ENCODE results near the gene RARB.

Gene RARB

DNA sequence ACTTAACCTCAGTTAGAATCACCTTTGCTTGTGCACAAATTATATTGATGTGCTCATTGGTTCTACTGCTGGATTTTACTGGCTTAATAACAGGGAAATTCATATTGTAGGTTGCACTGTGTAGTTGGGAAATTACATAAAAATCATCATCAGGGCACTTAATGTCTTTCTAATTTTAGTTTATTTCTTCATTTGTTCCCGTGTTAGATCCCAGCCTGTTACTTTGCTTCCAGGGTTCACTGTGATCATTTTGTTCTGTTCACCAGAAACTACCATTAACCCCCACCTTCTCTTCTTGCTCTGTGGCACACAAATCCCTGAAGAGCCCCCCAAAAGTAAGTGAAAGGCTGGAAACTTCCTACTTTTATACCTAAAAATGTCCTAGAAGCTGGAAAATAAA is 80.4 kb downstream of the RARB start:
- DNase-seq (ENCODE audit: low read depth), result no peak

DNA sequence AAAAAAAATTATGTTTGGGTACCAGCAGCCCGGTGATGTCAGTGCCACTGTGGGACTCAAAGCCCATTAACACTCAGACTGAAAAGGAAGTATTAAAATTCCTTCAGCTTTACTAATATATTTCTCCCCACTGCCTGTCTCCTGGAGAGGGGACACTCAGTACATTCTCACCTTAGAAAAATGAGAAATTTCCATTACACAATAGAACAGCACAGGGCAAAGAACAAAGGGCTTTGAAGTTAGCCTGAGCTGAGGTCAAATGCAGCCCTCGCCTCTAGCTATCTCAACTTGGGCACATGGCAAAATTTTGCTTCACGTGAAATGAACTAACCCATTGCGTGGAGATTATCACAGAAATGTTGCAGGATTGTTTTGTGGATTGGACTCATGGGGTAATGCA is 80.8 kb downstream of the RARB start:
- DNase-seq (ENCODE audit: low read depth), result no peak

DNA sequence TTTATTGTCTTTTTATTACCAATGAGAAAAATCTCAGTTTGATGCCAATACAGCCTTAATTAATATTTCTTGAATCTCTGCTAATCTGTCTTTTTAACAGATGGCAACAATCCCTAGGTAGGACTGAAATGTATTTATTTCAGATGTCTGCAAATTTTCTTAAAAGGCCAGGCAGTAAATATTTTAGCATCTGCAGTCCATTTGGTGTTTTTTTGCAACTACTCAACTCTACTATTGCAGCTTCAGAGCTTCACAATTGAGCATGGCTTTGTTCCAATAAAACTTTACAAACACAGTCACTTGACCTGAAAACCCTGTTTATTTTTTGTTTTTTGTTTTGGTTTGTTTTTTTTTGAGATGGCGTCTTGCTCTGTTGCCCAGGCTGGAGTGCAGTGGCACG is 82.7 kb downstream of the RARB start:
- no peak for DNase-seq (ENCODE audit: low read depth)

DNA sequence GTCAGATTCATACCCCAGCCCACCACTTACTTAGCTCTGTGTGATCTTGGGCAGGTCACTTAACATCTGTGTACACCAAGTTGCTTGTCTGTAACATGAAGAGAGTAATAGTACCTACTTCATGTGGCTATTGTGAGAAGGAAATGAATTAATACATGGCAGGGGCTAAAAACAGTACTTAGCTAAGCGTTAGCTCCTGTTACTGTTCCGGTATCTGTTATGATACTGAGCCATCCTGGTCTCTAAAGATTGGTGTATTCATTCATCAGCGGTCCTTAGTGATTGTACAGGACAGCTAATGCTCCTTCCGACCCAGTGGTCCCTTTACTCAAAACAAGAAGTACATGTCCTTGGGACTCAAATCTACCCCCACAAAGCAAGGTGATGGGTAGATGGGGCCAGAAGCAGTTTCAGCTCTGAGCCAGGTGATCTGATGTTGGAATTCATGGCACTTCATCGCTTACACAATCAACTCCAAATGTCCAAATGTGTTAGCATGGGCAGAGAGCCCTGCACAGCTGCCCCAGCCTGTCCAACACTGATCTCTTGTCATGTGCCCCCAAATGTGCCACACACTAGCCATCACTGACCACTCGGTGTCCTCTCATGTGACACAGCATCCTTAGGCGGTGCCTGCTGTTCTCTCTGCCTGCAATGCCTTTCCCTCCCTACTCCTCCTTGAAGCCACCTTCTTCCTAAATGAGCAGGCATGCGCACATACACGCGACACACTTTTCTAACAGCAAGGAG is 84.1 kb downstream of the RARB start:
- DNase-seq (ENCODE audit: low read depth), result no peak

DNA sequence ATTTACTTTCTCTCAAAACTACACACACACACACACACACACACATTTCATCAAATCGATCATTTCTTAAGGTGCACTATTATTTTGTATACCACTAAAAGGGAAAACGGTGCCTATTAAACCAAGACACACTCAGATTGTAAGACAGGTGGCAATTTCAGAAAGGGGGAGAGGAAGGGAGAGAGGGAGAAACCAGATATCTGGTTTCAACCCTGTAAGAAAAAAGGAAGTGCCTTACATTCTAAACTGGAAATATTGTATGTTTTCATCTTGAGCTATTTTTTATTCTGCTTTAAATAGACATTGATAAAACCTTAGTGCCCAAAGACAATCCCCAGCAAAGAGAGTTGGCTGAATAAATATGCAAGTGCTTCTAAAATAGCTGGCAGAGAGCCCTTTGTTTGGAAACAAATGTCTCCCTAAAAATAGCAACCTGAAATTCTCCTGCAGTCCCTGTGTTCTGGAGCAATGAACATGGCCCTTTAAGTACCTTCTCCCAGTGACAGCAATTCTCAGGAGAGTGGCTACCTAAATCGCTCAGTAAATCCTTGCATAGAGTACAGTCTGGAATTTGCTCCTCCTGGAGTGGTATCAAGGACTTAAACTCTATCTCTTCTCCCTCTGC is 85.7 kb downstream of the RARB start:
- DNase-seq (ENCODE audit: low read depth), result no peak

DNA sequence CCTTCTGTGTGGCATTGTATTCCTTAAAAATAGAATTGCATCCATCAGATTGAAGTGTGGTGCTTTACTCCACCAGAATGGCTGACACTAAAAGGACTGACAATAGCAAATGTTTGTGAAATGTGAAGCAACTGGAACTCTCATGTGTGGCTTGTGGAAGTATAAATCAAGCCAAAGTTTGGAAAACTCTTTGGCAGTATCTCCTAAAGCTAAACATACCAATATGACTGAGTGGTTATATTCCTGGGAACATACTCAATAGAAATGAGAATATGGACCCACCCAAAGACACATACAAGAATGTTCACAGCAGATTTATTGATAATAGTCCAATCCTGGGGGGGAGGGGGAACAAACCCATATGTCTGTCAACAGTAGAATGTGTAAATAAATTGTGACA is 87.1 kb downstream of the RARB start:
- no peak for DNase-seq (ENCODE audit: low read depth)

DNA sequence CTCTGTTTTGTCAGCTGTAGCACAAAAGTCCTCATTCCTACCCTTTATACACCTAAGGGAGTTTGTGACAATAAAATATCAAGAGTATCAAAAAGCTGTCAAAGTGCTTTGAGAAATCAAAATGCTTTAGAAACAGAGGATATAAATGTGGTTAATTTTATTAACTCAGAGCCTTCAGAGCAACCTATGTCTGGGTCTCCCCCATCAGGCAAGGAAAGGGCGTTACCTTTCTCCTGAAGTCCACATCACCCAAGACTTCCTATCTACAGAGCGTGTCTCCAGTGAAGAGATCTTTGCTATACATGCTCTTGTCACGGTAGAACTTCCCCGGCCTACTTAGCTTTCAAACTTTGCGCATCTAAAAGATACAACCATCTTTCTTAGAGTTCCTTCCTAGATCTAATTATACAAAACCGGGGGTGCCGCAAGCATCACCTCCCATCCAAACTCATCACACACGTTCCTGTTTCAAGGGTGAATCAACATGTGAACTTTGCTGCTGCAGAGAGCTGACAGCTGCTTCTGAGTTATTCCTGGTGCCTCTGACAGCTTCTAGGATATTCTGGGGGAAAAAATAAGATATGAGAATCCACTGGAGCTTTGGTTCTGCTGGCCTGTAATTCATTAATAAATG is 93.0 kb downstream of the RARB start:
- no peak for DNase-seq (ENCODE audit: low read depth)

DNA sequence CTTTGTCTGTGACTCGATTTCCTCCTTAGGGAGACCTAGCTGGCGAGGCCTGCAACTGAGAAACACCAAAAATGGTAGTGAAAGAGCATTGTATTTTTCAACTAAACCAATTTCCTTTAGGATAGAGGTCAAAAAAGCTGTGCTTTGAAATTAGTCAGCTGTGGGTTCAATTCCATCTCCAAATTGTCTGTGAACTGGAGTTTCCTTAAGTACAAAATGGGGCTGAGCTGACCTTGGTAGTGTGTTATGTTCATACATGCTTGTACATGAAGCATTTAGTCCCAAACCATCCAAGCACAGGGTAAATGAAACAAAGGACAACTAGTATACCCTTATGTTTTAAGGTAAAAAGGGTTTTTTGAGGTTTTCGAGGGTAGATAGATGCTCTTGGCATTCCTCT is 99.3 kb downstream of the RARB start:
- DNase-seq (ENCODE audit: low read depth), result no peak

DNA sequence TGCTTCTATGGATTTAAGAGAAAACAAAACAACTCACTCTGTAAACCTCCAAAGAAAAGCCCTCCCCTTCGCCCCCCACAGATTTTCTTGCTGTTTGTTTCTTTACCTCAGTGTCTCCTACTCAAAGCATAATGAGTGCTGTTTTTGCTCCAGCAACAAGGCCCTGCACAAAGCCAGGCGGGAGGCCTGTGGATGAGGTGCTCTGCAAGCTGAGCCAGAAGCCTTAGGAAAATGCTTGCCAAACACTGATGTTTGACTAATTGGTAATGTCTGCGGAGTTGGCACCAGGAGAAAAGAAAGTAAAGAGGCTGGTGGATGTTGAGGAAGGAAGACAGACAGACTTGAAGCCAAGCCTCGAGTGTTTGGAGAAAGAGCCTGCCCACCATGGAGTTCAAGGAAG is 99.7 kb downstream of the RARB start:
- no peak for DNase-seq (ENCODE audit: low read depth)

DNA sequence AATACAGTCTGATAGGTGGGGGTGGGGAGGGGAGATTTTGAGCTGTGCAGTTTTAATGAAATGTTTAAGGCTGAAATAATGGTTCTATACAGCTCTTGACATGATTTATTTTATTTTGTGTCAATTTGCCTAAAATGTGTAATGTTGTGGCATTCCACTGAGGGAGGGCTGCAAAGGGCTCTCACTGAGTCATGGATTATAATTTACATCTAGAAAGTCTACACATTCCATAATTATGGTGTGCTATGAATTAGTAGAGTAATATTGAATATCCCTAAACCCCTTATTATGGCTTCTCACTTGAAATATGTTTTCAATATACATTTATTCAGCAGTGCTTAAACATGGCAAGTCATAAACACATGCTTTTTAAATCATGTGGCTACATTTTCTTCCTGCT is 103.9 kb downstream of the RARB start:
- DNase-seq (ENCODE audit: low read depth), result no peak

DNA sequence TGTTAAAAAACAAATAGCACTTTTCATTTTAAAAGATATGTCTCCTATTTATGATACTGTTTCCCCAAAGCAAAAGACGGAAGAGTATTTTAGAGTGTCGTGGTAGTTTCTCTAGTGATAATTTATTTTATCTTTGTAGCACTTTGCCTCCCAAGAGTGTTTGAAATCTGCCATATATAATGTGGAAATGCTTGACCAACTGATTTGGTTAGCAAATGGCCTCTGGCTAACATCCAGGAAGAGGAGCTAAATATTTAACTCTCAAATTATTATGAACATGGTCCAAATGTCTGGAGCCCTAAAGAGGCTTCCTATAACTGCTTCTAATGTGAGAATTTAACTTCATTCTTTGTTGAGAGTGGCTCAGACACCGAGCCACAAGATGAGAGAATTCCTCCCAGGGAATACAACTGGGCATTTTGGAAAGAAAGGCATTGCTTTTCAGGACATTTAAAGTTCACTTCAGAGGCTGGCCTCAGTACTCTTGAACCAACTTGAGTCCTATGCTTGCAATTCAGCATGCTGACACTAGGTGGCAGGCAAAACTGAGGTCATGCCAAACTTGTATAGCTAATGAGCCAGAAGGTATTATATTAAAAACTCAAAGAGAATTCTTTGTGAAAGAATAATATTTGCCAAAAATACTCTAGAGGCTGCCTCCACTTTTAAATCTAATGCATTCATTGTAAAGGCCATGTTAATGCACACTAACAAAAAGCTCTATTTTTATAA is 104.5 kb downstream of the RARB start:
- DNase-seq (ENCODE audit: low read depth), result no peak

DNA sequence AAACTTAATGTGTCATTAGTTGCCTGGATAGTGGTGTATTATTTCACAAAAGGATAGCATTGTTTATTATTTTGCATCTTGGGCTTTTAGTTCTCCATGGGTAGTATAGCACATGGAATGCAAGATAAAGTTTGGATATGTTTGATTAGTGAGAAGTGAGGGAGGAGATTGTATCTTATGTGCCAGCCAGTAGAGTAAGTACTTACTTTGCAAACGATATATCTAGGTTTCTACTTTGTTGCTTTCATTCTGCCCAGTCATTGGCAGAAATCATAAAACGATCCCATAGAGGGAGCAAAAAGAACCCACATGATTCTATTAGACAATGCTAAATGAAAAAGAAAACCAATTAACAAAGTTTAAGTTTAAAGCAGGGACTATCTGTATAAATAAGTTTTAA is 105.3 kb downstream of the RARB start:
- DNase-seq (ENCODE audit: low read depth), result no peak

DNA sequence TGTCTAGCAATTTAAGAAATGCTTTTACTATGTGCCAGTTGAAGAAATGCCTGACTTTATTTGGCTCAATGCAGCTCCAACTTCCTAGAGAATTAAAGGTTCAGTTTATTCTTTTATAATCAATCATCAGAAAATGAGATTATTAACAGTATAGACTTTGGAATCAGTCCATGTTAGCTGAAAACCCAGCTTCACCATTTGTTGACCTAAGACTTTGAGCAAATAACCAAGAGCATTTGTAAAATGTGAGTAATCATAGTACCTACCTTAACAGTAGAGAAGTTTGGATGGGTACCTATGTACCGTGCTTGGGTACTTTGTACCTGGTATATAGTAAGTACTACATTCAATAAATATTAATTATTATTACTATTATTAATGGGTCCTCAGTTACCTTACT is 105.9 kb downstream of the RARB start:
- no peak for DNase-seq (ENCODE audit: low read depth)

DNA sequence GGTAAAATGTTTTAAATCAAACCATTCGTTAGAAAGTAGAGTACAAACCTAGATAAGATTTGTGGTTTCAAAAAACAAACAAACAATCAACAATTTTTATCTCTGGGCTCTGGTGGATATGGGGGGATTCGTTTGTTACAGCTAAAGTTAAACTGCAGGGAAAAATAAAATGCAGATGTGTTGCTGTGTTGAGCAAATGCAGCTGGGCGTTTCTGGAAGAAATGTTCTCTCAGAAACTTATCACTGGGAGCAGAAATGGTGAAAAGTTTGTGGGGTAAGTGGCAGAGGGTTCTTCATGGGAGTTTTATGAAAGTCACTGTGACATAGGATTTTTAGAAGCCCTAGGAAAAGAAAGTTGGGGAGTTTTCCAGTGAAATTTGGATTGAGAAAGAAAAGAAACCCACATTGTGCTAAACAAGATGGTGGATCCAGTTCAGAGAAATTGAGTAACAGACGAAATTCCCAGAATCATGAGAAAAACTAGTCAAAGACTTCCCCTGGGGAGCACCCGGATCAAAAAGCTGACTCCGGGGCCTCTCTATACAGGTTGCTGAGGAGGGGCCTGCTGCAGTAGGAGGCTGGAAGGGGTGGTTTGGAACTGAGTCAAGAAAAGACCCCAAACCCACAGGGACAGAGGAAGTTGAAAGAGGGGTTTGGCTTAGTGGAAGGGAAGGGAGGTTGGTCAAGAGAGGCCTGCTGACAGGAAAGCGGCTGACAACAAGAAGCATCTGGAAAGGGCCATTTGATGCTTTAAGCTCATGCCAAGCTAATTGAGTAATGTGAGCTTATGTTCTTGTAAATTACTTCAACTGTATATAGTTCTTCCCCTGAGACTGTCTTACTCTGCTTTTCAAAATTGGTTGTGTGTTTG is 108.7 kb downstream of the RARB start:
- DNase-seq (ENCODE audit: low read depth), result no peak

DNA sequence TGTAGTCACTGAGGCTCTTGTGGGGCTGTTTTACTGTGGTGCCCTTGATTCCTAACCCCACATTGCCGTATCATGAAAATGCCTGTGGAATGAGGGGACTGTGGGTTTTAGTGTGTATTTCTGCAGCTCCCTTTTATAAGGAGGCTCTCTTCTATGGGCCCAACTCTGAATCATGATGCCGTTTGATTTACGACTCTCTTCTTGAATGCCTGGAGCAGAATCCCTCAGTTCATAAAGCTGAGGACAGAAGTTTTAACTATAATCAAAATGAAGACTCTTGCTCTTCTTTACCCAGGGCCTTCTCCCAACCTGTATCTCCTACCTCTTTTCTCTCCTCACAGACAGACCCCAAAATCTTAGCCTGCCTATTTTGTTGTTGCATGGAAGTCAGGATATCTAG is 109.5 kb downstream of the RARB start:
- DNase-seq (ENCODE audit: low read depth), result no peak

DNA sequence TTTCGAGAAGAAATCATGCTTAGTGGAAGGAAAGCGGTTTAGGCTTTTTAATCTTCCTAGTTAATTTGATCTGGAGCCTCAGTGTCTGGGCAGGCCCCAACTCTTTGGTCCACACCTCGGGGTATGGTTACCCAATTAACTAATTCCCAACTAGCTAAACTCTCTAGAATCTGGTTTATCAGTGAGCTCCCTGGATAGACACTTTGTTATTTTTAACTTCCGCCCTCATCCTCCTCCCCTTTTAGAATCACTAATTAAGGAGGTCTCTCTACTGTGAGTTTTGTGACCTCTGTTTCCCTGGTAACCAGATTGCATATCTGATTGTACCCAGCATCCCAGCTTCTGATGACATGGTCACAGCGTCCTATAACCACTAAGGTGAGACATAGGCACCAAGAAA is 112.2 kb downstream of the RARB start:
- no peak for DNase-seq (ENCODE audit: low read depth)

DNA sequence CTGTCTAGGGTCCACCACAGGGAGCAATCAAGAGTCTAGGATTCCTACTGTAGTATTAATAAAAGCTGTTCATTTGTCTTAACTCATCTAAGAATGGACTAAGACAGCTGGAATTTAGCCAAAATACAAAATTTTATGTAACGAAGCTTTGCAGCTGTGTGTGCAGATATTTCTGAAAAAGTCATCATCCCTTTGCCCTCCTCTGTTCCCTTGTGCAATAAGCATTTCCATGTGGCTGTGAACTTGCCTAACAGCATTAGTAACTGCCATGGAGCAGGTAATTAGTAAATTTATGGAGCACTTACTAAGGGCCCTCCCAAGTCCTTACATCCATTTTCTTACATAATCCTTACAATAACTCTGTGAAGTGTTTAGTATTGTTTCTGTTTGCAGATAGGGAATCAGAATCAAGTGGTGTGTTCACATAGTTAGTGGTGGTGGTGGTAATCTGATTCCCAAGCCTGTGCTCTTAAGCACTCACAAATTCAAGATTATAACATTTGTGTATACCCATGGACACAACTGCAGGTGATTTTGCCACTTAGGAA is 114.5 kb downstream of the RARB start:
- no peak for DNase-seq (ENCODE audit: low read depth)

DNA sequence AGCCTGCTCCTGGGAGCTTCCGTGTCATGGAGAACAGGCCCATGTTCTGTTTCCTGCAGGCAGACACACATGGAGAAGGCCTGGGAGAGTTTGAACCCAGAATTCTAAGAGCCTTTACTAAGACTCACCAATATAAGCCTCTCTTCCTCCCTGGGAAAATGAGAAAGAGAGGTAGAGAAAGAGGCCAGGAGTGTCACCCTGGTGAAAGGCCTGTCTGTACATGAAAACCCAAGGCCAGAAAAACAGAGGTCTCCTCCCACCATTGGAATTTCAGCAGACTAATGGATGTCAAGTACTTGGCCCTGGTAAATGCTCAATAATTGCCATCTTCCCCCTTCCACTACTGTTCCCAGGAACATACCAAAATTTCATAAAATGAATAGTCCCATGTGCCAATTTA is 119.0 kb downstream of the RARB start:
- no peak for DNase-seq (ENCODE audit: low read depth)

DNA sequence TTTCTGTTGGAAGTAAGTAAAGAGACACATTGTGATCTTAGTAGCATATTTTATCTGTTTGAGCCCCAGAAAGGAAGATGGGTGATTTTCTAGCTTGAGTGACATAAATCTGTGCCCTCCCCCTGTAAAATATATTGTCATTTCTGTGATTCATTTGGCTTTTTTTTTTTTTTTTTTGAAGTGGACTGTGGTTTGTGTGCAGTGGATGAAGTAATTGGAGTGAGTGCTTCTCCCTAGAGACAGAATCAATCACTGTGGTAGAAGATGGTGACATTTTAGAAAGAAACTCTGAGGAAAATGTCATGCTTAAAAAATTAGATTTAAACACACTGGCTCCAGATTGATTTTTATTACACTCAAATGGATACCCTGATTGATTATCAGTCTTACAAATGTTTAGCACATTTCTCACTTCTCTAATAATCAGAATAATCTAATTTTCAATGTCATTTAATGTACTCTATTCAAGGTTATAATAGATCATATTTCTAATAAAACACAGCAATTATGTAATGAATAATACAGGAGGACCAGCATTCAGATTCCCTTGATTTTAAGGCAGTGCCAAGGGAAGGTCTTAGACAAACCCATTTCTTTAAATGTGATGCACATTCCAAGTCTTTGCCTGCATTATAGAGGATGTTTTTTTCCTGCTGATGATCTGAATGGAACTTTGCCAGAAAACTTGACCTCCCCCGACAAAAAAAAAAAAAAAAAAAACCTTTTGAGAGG is 120.0 kb downstream of the RARB start:
- no peak for DNase-seq (ENCODE audit: low read depth)

DNA sequence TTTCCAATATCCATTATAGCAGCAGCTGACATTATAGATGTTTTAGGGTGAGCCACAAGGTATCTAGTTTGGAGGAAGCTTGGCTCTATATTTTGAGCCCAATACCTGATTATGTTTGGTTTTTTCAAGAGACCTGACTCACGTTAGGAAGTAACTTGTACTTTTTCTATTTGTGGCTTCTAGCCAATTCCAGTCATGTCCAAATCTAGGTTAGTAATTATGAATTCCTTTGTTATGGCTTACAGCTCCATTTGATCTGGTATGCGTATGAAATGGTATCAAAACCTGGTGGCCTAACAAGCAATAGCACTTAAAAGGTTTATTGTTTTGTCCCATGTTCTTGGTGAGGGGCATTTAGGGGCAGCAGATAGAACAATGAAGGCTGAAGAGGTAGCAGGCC is 120.8 kb downstream of the RARB start:
- no peak for DNase-seq (ENCODE audit: low read depth)

DNA sequence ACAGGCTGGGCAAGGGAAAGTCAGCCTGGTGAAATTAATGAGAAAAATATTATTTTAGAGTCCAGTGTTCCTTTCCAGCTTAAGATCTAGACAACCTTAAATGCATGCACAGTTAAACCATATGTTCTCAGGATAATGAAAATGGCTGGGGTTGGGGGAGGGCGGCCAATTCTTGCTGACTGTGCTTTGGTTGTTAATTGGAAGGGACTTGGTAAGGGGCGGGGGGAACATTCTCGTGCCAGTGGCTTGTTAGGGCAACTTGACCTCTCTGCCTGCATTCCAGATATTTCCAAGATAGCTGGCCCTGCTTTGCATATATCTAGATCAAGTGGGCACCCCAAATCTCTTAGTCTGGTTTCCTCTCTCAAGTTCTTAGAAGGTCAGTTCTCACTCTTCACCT is 124.2 kb downstream of the RARB start:
- no peak for DNase-seq (ENCODE audit: low read depth)
